Measurements from ENCODE around the gene HOXA10.

The HOXA10 gene

GRCh38 chr7:27128034-27128433, 46.1 kb downstream of the HOXA10 start:
- no peak for DNase-seq

DNA sequence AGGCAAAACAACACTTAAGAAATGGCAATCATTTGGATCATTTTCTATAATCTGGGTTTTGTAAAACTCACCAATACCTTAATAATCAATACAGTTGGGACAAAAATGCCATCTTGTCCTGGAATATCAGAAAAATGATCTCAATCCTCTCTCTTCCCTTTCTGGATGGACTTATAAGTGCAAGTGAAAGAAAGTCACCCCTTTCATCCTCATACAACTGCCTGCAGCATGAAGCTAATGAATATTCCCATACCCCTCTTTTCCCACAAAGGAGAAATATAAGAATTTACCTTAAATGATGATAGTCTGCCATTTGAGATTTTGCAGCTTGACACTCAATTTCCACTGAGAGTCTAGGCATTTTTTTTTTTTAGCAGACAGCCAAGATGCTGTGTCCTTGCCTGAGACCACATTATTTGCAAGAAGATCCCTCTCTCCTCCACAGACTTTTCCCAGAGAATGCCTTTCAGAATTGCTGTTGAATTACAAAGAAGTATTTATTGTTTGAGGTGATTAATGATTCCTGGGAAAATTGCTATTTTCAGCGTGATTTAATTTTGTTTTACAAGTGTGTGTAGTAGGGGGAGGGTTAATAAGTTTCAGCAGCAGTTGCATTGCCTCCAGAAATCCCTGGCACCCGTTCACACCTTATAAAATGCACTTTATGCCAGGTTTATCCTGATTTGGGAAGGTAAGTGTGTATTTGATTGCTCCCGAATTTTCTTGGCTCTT, 47.4 kb downstream of the HOXA10 start:
- DNase-seq, result no peak

DNA sequence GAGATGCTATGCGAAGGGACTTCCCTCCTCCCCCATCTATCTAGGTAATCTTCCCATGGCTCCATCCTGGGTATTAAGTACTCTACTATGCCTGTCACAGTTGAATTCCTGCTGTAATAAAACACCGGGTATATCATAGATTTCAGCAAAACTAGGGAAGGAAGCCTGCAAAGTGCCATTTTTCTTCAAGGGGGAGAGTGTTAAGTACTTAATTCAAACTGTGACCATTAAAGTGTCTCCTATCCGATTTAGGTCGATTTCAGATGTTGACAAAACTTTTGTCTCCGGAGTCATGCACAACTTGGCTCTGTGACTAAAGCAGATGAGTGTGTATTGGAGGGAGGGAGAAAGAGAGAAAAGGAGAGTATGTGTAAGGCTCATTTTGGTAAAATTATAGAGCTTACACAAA, 48.1 kb downstream of the HOXA10 start:
- no peak for DNase-seq

- DNase-seq, result no peak
Observed at GRCh38 chr7:27124902-27125689, 49.0 kb downstream of the HOXA10 start.

DNA sequence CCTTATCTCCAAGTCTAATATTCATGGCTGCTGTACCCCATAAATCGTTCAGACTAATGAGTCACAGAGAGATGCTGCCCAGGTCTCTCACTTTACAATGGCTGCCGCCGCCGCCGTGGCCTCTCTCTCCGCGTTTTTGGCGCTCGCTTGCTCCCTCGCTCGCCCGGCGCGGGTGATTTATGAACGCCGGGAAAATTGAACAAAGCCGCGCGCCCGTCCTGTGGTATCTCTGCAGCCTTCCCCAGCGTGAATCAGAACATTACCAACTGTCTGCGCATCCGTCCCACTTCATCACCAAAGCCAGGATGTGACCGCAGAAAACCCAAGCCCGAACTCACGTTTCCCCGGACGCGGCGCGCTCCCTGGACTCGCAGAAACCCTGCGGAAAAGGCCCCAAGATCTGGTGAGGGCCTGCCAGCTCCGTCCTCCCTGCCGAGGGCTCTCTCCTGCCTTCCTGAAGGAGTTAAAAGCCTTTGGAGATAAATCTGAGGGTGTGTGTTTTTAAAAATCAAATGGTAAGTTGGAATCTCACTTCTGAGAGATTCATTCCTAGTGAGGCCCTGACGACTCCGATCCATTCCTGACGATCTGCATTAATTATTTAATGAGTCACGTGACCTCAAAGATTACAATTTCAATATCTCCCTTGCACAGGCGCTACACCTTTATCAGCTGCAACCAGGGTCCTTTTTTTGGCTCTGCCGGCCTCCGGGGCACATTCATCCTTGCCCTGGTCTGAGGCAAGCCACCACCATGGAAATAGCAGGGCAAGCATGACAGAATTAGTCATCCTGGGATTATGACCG, 49.8 kb downstream of the HOXA10 start:
- no peak for DNase-seq

DNA sequence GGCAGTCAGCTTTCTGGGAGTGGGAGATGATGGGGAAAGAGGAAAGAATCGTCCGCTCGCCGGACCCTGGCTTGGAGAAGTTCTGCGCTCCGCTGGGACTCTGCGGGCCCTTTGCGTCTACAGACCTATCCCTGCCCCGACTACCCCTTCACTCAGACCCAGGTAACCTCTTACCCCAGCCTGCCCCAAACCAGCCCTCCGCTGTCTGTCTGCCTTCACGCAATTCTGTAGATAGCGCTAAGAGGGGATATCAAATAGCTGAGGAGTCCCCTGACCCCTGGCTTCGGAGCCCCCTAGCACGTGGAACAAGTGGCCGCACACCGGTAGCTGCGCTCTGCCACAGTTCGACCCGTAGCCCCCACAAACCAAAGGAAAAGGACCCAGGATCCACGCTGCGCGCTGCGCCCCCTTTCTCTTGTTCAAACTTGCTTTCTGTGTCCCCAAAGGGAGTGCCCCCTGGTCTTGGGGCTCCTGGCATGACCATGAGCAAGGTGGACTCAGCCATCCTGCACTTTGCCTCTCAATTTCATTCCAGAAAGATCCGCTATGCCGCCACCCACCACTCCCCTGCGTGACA, 50.6 kb downstream of the HOXA10 start:
- no peak for DNase-seq

DNA sequence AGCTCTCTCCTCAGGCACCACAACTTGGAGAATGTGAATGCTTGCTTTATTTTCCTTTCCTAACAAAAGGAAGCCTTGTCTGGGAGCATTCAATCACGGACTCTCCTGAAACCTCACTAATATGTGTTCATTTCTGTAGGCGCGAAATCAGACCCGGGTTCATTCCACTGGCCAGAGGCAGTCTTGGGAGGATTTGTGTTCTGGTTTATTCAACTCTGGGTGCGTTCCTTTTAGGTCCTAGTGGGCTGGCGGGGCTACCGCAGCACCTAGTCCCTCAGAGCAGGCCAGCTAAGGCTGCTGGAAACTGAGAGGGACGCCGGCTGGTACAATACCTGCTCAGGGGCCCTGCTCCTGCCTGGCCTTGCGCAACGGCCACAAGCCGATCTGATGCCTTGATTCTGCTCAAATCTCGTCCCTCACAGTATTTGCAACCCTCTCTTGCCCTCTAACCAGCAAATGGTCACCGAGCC, 51.1 kb downstream of the HOXA10 start:
- DNase-seq, result no peak

GRCh38 chr7:27122077-27122910, 51.8 kb downstream of the HOXA10 start:
- no peak for DNase-seq

- DNase-seq, result no peak
Observed at GRCh38 chr7:27121684-27122076, 52.4 kb downstream of the HOXA10 start.
